Measurements from ENCODE around the gene TSPO. TPM values are rescaled to one million over a fixed set of nuclear protein-coding genes. Genes with fewer than 3 reads are reported as not detected.

TSPO gene
- total RNA-seq, 2 experiments from 2014 or later, result 43.8 to 45.6 TPM

GRCh38 chr22:43207386-43207785 is 56.0 kb downstream of the TSPO start:
- Mint-ChIP-seq H3K4me3 (no peak overlapping the region), H3K27ac (no peak overlapping the region), H3K27me3 (no peaks in the 10 kb centered on the region), H3K36me3 (ENCODE audit: low read depth) (no peaks in the 10 kb centered on the region), H3K9me3 (no peaks in the 10 kb centered on the region), H3K4me1 (ENCODE audit: low read depth) (peaks cover 8% of the 10 kb centered on the region)
- no peaks in the 10 kb centered on the region for H3K9me3 ChIP-seq (ENCODE audit: control insufficient read depth in 1 of 2, insufficient read depth in 1 of 2, low read length in 2 of 2)
- ChIA-PET POLR2A (no interaction called here), CTCF (no interaction called here)
- intact Hi-C loops (cut with DNase I, micrococcal nuclease), result no loop called here
- H3K36me3 ChIP-seq (ENCODE audit: insufficient read depth, low read length), result no peaks in the 10 kb centered on the region
- peaks cover 23% of the 10 kb centered on the region for H3K4me1 ChIP-seq (ENCODE audit: insufficient read depth, low read length)
- DNase-seq, result no peak
- H3K4me3 ChIP-seq (ENCODE audit: low read length), result no peak overlapping the region
- no peak overlapping the region for H3K27ac ChIP-seq (ENCODE audit: low read depth in 1 of 2, low read length in 2 of 2)
- H3K27me3 ChIP-seq (ENCODE audit: control insufficient read depth in 1 of 2, insufficient read depth in 2 of 2, low read length in 2 of 2), result no peaks in the 10 kb centered on the region
- TF ChIP-seq CTCF (IDR thresholded peaks at IDR 0.05), result no peak
- ATAC-seq (ENCODE audit: poor library complexity), result no peak

GRCh38 chr22:43207849-43208702 is 56.7 kb downstream of the TSPO start:
- CTCF ChIA-PET, result no interaction called here
- POLR2A ChIA-PET, result no interaction called here
- no peak overlapping the region for H3K4me3 Mint-ChIP-seq
- H3K9me3 Mint-ChIP-seq, result no peaks in the 10 kb centered on the region
- Histone ChIP-seq H3K9me3 (ENCODE audit: control insufficient read depth in 1 of 2, insufficient read depth in 1 of 2, low read length in 2 of 2) (no peaks in the 10 kb centered on the region), H3K27me3 (ENCODE audit: control insufficient read depth in 1 of 2, insufficient read depth in 2 of 2, low read length in 2 of 2) (no peaks in the 10 kb centered on the region), H3K36me3 (ENCODE audit: insufficient read depth, low read length) (no peaks in the 10 kb centered on the region), H3K27ac (ENCODE audit: low read depth in 1 of 2, low read length in 2 of 2) (no peak overlapping the region), H3K4me1 (ENCODE audit: insufficient read depth, low read length) (peaks cover 23% of the 10 kb centered on the region), H3K4me3 (ENCODE audit: low read length) (no peak overlapping the region)
- H3K27ac Mint-ChIP-seq, result no peak overlapping the region
- peaks cover 8% of the 10 kb centered on the region for H3K4me1 Mint-ChIP-seq (ENCODE audit: low read depth)
- TF ChIP-seq CTCF (IDR thresholded peaks at IDR 0.05), result no peak
- no peaks in the 10 kb centered on the region for H3K36me3 Mint-ChIP-seq (ENCODE audit: low read depth)
- intact Hi-C loops (cut with DNase I, micrococcal nuclease), result no loop called here
- no peak for DNase-seq
- ATAC-seq (ENCODE audit: poor library complexity), result no peak
- H3K27me3 Mint-ChIP-seq, result no peaks in the 10 kb centered on the region

GRCh38 chr22:43208703-43209522 is 57.6 kb downstream of the TSPO start:
- H3K27me3 ChIP-seq (ENCODE audit: control insufficient read depth in 1 of 2, insufficient read depth in 2 of 2, low read length in 2 of 2), result no peaks in the 10 kb centered on the region
- TF ChIP-seq CTCF (IDR thresholded peaks at IDR 0.05), result no peak
- POLR2A ChIA-PET, result interaction anchor here (1.5 kb wide), 1 partner anchor 22 kb away, joined by 3 read pairs; the partner anchor contains the start of gene TTLL12
- no peak overlapping the region for H3K27ac Mint-ChIP-seq
- no peak overlapping the region for H3K4me3 ChIP-seq (ENCODE audit: low read length)
- H3K4me1 ChIP-seq (ENCODE audit: insufficient read depth, low read length), result peaks cover 23% of the 10 kb centered on the region
- intact Hi-C loops (cut with DNase I, micrococcal nuclease), result no loop called here
- no peaks in the 10 kb centered on the region for H3K36me3 Mint-ChIP-seq (ENCODE audit: low read depth)
- no peaks in the 10 kb centered on the region for H3K9me3 ChIP-seq (ENCODE audit: control insufficient read depth in 1 of 2, insufficient read depth in 1 of 2, low read length in 2 of 2)
- no peak overlapping the region for H3K4me3 Mint-ChIP-seq
- no peak overlapping the region for H3K27ac ChIP-seq (ENCODE audit: low read depth in 1 of 2, low read length in 2 of 2)
- DNase-seq, result no peak
- ATAC-seq (ENCODE audit: poor library complexity), result no peak
- H3K9me3 Mint-ChIP-seq, result no peaks in the 10 kb centered on the region
- H3K4me1 Mint-ChIP-seq (ENCODE audit: low read depth), result peaks cover 8% of the 10 kb centered on the region
- CTCF ChIA-PET, result no interaction called here
- H3K36me3 ChIP-seq (ENCODE audit: insufficient read depth, low read length), result no peaks in the 10 kb centered on the region
- no peaks in the 10 kb centered on the region for H3K27me3 Mint-ChIP-seq

Measured in CD4-positive, alpha-beta T cell (primary cell).